Osteoblast (primary cell): Measurements from ENCODE around the gene ELMO1. TPM values are rescaled to one million over a fixed set of nuclear protein-coding genes. Genes with fewer than 3 reads are reported as not detected.

Experiments used
- DNase-seq: peaks from one replicate; pipeline ENCODE4 v3.0.0; 2011; ENCODE audit warnings: low spot score, mixed read lengths; ENCODE audit not compliant: insufficient read length; ENCODE audit errors: missing footprints
- H2AFZ ChIP-seq: 2 replicates; pipeline ENCODE4 v1.6.0; 2011; ENCODE audit warnings: mild to moderate bottlenecking, low read length
- H3K27ac ChIP-seq: 2 replicates; pipeline ENCODE4 v1.5.1; 2011; ENCODE audit warnings: mild to moderate bottlenecking, low read depth, low read length, moderate library complexity
- H3K27me3 ChIP-seq: 2 replicates; pipeline ENCODE4 v1.6.0; 2012; ENCODE audit warnings: mild to moderate bottlenecking, control low read depth, inconsistent platforms, low read length, moderate library complexity; ENCODE audit not compliant: insufficient read depth
- H3K36me3 ChIP-seq: 2 replicates; pipeline ENCODE4 v1.5.1; 2011; ENCODE audit warnings: mild to moderate bottlenecking, low read length, control low read depth, moderate library complexity; ENCODE audit not compliant: insufficient read depth
- H3K4me1 ChIP-seq: 2 replicates; pipeline ENCODE4 v1.5.1; 2011; ENCODE audit warnings: mild to moderate bottlenecking, low read length, control low read depth, moderate library complexity; ENCODE audit not compliant: insufficient read depth
- H3K4me2 ChIP-seq: 2 replicates; pipeline ENCODE4 v1.6.0; 2011; ENCODE audit warnings: mild to moderate bottlenecking, low read length; ENCODE audit not compliant: insufficient read depth
- H3K4me3 ChIP-seq: fragments of 200-600 bp; sonication (generic); 3 replicates; pipeline ENCODE4 v1.5.1; 2012; ENCODE audit warnings: mild to moderate bottlenecking, low read length, inconsistent platforms; ENCODE audit not compliant: insufficient read depth
- H3K79me2 ChIP-seq: 2 replicates; pipeline ENCODE4 v1.6.0; 2012; ENCODE audit warnings: mild to moderate bottlenecking, low read length, control low read depth, inconsistent platforms; ENCODE audit not compliant: insufficient read depth
- H3K9me3 ChIP-seq: 2 replicates; pipeline ENCODE4 v1.5.1; 2011; ENCODE audit warnings: low read depth, low read length, control low read depth
- H4K20me1 ChIP-seq: 2 replicates; pipeline ENCODE4 v1.6.0; 2012; ENCODE audit warnings: mild to moderate bottlenecking, low read length, control low read depth; ENCODE audit not compliant: insufficient read depth
- CTCF ChIP-seq: IDR thresholded peaks from 2 replicates; pipeline ENCODE4 v1.5.1; 2011; ENCODE audit warnings: mild to moderate bottlenecking, low read depth, low read length, moderate library complexity; ENCODE audit errors: extremely low read depth
- total RNA-seq: library from RNA; depleted of rRNA; stranded (reverse); fragments of >200 nt; gene quantifications from 2 replicates; pipeline ENCODE4 v1.2.3, GENCODE V29; 2012

Gene ELMO1
- total RNA-seq, 1 donor: 2.2 TPM

DNA sequence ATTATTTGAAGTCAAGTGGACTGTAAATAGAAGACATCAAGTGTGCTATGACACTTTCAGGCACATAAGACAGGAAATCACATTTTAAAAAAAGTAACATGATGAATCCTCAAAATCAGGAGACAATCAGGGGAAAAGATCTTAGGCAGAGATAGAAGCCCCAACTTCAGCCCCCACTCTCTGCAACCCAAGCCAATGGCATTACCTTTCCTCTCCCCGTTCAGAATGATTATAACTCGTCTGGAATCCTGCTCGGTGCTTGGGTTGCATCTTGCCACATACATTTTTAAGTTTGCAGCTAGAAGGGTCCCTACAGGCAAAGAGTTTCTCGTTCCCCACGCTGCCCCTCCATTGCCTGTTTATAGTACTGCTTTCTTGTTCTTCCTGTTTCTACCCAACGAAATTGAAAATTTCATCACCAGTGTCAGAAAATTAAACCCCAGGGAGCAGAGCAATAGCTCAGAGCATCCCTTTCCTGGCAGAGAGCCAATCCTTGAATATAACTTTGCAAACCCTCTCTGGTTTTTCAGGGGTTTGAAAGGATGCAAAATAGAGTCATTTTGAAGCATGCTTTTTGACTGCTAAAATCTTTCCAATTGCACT is 463.9 kb downstream of the ELMO1 start:
- no peak for DNase-seq
- Histone ChIP-seq H2AFZ (no peak overlapping the region), H3K27ac (no peak overlapping the region), H3K27me3 (peaks cover 10% of the 10 kb centered on the region), H3K36me3 (no peaks in the 10 kb centered on the region), H4K20me1 (no peaks in the 10 kb centered on the region), H3K4me3 (no peak overlapping the region), H3K79me2 (no peaks in the 10 kb centered on the region), H3K4me2 (no peak overlapping the region), H3K4me1 (no peaks in the 10 kb centered on the region), H3K9me3 (no peaks in the 10 kb centered on the region)
- TF ChIP-seq CTCF: no peak

GRCh38 chr7:36984041-36984521 is 464.6 kb downstream of the ELMO1 start:
- H3K79me2 ChIP-seq: no peaks in the 10 kb centered on the region
- H3K4me2 ChIP-seq: no peak overlapping the region
- TF ChIP-seq CTCF: no peak
- no peaks in the 10 kb centered on the region for H4K20me1 ChIP-seq
- H3K27me3 ChIP-seq: peaks cover 10% of the 10 kb centered on the region
- no peak overlapping the region for H2AFZ ChIP-seq
- H3K36me3 ChIP-seq: no peaks in the 10 kb centered on the region
- no peak overlapping the region for H3K4me3 ChIP-seq
- no peak overlapping the region for H3K27ac ChIP-seq
- no peaks in the 10 kb centered on the region for H3K9me3 ChIP-seq
- H3K4me1 ChIP-seq: no peaks in the 10 kb centered on the region
- DNase-seq: no peak

DNA sequence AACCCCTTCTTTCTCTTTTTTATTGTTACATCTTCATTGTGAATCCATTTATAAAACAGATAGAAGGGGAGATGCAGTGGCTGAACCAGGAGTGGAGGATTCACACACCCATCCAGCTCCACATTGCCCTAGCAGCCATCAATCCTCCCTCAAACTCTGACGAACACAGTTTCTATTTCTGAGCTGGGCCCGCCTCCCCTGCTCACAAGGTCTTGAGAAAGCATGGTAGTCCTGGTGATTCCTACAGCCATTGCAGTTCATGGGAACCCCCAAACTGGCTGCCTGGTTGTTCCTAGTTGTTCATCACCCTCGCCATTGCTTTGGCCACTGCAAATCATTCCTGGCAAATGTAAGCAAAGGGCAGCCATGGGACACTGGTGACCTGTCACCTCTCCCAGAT is 465.9 kb downstream of the ELMO1 start:
- Histone ChIP-seq H3K36me3 (no peaks in the 10 kb centered on the region), H3K79me2 (no peaks in the 10 kb centered on the region), H3K27me3 (peaks cover 10% of the 10 kb centered on the region), H3K4me2 (no peak overlapping the region), H3K27ac (no peak overlapping the region), H3K4me3 (no peak overlapping the region), H3K9me3 (no peaks in the 10 kb centered on the region), H4K20me1 (no peaks in the 10 kb centered on the region), H3K4me1 (no peaks in the 10 kb centered on the region), H2AFZ (no peak overlapping the region)
- TF ChIP-seq CTCF: no peak
- no peak for DNase-seq

GRCh38 chr7:36979810-36980248 is 468.8 kb downstream of the ELMO1 start:
- H3K27me3 ChIP-seq: no peaks in the 10 kb centered on the region

More at GRCh38 chr7:36979810-36980248, 468.8 kb downstream of the ELMO1 start:
- H3K27ac ChIP-seq: no peak overlapping the region
- H4K20me1 ChIP-seq: no peaks in the 10 kb centered on the region
- no peak overlapping the region for H3K4me3 ChIP-seq
- H3K4me2 ChIP-seq: no peak overlapping the region
- no peaks in the 10 kb centered on the region for H3K36me3 ChIP-seq
- no peaks in the 10 kb centered on the region for H3K4me1 ChIP-seq
- DNase-seq: no peak
- no peaks in the 10 kb centered on the region for H3K79me2 ChIP-seq
- H3K9me3 ChIP-seq: no peaks in the 10 kb centered on the region
- TF ChIP-seq CTCF: no peak
- H2AFZ ChIP-seq: no peak overlapping the region
